ENCODE measurements around the gene SWT1.

SWT1 gene

DNA sequence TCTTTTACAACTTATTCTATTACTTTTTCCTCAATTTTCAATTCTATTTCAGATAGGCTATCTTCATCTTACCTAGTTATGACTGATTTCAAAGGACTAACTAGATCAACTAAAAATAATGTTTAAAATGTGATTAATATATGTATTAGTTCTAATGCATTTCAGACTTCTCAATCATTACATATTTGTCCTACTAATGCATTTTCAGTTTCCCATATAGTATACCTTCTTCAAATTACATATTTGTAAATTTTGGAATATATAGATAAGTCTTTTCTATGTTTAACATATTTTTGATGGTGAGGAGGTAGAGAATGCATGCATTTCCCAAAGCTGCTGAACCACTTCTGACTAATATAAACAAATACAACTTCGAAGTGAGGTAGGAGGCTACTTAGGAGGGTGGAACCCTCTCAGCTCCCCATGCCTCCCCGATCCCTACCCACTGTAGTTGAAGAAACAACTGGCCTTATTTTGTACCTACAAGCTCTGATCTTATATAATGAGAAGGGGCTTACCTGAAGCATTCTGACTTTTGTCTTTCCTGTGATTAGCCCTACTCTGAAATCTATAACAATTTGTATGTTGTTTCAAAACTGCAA lies 2.0 kb upstream of the SWT1 start:
- POLR2A ChIA-PET = no interaction called here
- CTCF ChIA-PET = interaction anchor here (2.4 kb wide), 1 partner anchor 15 kb away, joined by 10 read pairs; no protein-coding TSS in a partner anchor
- DNase-seq (ENCODE audit: extremely low spot score) = no peak
- TF ChIP-seq, protein P1, sequence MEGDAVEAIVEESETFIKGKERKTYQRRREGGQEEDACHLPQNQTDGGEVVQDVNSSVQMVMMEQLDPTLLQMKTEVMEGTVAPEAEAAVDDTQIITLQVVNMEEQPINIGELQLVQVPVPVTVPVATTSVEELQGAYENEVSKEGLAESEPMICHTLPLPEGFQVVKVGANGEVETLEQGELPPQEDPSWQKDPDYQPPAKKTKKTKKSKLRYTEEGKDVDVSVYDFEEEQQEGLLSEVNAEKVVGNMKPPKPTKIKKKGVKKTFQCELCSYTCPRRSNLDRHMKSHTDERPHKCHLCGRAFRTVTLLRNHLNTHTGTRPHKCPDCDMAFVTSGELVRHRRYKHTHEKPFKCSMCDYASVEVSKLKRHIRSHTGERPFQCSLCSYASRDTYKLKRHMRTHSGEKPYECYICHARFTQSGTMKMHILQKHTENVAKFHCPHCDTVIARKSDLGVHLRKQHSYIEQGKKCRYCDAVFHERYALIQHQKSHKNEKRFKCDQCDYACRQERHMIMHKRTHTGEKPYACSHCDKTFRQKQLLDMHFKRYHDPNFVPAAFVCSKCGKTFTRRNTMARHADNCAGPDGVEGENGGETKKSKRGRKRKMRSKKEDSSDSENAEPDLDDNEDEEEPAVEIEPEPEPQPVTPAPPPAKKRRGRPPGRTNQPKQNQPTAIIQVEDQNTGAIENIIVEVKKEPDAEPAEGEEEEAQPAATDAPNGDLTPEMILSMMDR (IDR thresholded peaks at IDR 0.05; ENCODE audit: control extremely low read depth, extremely low read depth, low read depth, missing control alignments) = no peak

DNA sequence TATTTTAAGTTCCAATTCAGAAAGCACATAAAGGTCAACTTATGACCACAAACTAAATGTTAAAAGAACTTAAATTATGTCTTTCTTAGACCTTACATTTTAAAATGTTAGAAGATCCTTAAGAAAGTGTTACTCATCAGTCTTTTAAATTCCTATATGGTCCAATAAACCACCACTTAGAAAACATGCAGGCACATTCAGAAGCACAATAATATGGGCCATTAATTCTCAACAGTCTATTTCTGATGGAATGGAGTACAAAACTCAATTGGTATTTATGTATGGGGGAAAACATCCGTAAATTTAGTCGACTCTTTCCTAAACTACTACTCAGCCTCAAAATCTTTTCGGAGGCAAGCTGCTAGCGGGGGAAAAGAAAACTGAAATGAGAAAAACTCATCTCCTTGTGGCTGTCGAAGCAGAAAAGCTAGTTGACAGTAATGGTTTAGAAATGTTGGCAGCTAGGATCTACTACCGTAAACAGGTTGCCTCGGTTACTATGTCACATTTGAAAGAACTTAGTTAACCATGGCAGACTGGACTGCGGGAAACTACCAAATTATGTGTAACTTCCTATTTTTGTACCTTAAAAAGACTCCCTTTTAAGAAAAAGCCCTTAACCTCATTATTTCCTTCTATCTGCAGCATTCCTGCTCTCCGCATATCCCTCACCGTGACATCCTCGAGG lies 1.2 kb upstream of the SWT1 start:
- TF ChIP-seq, protein P1 (IDR thresholded peaks at IDR 0.05; ENCODE audit: control extremely low read depth, extremely low read depth, low read depth, missing control alignments) = no peak
- ChIA-PET CTCF (interaction anchor here (1.5 to 6.8 kb wide), 4 partner anchors 10 to 14 kb away, joined by 4 to 66 read pairs (median 8); no protein-coding TSS in a partner anchor), POLR2A (no interaction called here)
- no peak for DNase-seq (ENCODE audit: extremely low spot score)

DNA sequence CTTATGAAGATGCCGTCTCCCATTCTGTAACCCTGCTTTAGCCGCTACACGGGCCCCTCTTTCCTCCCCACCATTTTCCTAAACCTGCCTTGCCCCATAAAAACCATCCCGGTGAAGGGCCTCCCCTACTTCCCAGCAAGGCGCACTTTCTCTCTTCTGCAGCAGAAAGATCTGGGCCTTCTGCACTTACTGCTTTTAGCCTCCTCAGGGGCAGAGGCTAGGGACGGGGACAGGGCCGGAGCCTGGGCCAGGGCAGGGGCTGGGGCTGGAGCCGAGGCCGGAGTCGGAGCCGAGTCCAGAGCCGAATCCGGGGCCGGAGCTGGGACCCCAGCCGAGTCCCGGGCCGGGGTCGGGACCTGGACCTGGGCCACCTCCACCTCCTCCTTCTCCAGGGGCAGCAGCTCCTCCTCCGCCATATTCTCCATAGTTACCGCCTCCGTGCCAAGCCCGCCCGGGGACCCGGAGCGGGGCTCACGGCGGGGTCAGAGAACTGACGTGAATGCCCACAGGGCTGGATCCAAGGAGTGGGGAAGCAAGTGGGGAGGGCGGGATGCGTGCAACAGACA lies 596 bp upstream of the SWT1 start:
- ChIA-PET POLR2A (no interaction called here), CTCF (interaction anchor here (1.2 to 6.8 kb wide), 5 partner anchors 11 to 525 kb away, joined by 3 to 66 read pairs (median 4); no protein-coding TSS in a partner anchor)
- no peak for DNase-seq (ENCODE audit: extremely low spot score)
- TF ChIP-seq, protein P1 (IDR thresholded peaks at IDR 0.05; ENCODE audit: control extremely low read depth, extremely low read depth, low read depth, missing control alignments) = no peak

DNA sequence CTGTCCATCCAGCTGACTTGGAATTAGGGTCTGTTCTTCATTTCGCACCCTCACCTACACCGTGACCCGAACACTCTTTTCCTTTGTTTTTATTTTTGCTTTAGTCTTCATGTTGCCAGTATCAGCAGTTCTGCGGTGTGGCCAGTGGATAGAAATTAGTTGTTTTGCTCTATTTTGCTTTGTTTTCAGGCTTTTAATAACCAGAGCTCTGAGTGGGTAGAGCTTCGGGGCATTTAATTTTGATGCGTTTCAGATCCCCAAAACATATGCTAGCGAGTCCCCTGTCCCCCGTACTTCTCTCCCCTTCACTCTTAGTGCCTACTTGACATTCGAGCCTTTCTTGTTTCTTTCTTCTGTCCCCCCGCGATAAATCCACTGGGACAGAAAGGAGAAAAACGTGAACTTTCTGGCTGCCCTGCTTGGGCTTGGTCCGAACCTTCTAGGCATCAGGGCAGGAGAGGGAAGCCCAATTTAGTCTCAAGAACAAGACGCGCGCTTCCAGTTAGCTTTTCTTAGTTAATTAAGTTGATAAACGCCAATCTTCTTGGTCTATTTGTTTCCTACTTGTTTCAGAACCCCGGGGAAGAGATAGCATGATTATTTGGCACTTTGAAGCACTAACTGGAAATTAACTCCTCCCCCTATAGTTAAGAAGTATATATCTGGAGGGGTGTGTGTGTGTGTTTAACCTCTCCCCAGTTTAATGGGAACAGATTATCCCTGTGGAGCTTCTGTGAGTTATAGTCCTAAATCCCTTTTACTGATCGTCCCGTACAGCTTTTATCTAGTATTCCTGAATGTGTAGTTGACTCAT lies 839 bp downstream of the SWT1 start:
- ChIA-PET POLR2A (interaction anchor here (0.5 to 1.3 kb wide), 3 partner anchors 159 to 765 kb away, joined by 4 to 5 read pairs (median 5); partner anchors contain the start of genes IVNS1ABP and NIBAN1), CTCF (interaction anchor here (1.2 to 6.8 kb wide), 6 partner anchors 10 to 523 kb away, joined by 3 to 66 read pairs (median 4); no protein-coding TSS in a partner anchor)
- TF ChIP-seq, protein P1 (IDR thresholded peaks at IDR 0.05; ENCODE audit: control extremely low read depth, extremely low read depth, low read depth, missing control alignments) = no peak
- no peak for DNase-seq (ENCODE audit: extremely low spot score)

DNA sequence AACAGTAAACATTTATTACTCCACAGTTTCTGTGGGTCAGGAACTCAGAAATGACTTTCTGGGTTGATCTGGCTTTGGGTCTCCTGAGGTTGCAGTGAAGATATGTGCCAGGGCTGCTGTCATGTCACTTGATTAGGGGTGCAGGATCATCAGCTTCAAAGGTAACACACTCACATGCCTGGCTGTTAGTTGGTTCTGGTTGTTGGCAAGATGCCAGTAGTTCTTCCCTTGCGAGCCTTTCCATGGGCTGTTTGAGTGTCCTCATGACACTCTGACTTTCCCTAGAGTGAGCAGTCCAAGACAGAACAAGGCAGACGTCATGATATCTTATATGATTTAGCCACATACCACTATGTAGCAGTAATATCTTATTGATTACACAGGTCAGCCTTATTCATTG lies 1.8 kb downstream of the SWT1 start:
- TF ChIP-seq, protein P1 (IDR thresholded peaks at IDR 0.05; ENCODE audit: control extremely low read depth, extremely low read depth, low read depth, missing control alignments) = no peak
- CTCF ChIA-PET = interaction anchor here (1.3 to 6.8 kb wide), 2 partner anchors 9 to 11 kb away, joined by 4 to 66 read pairs; no protein-coding TSS in a partner anchor
- POLR2A ChIA-PET = no interaction called here
- no peak for DNase-seq (ENCODE audit: extremely low spot score)

DNA sequence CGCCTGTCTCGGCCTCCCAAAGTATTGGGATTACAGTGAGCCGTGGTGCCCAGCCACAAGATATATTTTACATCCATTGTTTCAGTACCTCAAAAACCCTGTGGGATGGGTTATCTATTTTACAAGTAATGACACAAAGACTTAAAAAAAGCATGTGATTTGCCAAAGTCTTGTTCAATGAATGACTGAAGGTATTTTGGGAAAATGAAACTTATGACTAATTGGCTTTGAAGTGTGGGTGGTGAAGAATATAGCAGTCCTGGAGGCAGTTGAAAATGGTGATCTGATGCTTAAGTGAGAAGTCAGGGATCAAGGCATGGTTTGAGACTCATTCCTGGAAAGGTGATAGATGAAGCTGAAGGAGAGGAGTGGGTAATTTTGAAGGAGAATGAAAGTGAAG lies 3.0 kb downstream of the SWT1 start:
- ChIA-PET CTCF (interaction anchor here (6.8 kb wide), 1 partner anchor 10 kb away, joined by 66 read pairs; no protein-coding TSS in a partner anchor), POLR2A (no interaction called here)
- DNase-seq (ENCODE audit: extremely low spot score) = no peak
- TF ChIP-seq, protein P1 (IDR thresholded peaks at IDR 0.05; ENCODE audit: control extremely low read depth, extremely low read depth, low read depth, missing control alignments) = no peak
